Measurements from ENCODE around the gene EBI3. TPM values are rescaled to one million over a fixed set of nuclear protein-coding genes. Genes with fewer than 3 reads are reported as not detected.

The EBI3 gene
- total and polyA plus RNA-seq, 2 of the 8 experiments (the other 6 are each of a cell fraction or from before 2014, with no cell fraction given): 0.99 to 8.4 TPM

DNA sequence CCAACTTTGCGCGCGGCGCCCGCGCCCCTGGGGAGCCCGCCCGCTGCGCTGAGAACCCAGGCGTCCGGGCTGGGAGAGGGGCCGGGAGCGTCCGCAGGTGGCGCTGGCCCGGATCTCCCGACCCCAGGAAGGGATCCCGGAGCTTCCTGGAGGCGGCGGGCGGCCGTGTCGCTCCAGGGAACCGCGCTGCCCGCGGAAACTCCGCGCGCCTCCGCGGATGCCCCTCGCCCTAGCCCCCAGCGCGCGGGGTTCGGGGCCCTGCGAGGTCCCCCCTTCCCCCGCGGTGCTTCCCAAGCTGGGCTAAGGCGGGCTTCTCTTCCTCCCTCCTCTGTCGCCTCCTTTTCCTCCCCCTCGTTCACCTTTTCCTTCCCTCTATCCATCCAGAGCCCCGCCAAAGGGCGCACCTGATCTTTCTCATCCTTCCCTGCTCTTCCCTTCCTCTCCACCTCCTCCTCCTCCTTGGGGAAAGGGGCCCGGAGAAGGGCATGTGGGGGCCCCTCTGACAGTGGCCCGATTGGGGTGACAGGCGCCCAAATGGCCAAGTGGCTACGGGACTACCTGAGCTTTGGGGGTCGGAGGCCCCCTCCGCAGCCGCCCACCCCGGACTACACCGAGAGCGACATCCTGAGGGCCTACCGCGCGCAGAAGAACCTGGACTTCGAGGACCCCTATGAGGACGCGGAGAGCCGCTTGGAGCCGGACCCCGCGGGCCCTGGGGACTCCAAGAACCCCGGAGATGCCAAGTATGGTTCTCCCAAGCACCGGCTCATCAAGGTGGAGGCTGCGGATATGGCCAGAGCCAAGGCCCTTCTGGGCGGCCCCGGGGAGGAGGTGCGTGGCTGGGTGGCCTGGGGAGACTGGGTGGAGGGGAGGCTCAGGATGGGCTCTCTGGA, 50.5 kb downstream of the EBI3 start (continued):
- no peak for TF ChIP-seq GABPA (IDR thresholded peaks at IDR 0.05; ENCODE audit: borderline replicate concordance, insufficient read depth, low read length)
- no peak for TF ChIP-seq SP2 (IDR thresholded peaks at IDR 0.05; ENCODE audit: low read length)
- TF ChIP-seq TAF1 (IDR thresholded peaks at IDR 0.05; ENCODE audit: low read depth, low read length): no peak
- no peak for TF ChIP-seq MAFK (IDR thresholded peaks at IDR 0.05; ENCODE audit: low read depth, low read length)
- TF ChIP-seq NRF1 (IDR thresholded peaks at IDR 0.05; ENCODE audit: low read depth, low read length): no peak
- no peak for TF ChIP-seq SIN3A (conservative IDR thresholded peaks at IDR 0.05 in 1 of 2, IDR thresholded peaks at IDR 0.05 in 1 of 2; ENCODE audit: low read depth in 1 of 2, low read length in 2 of 2)
- 0 out of 2 replicates have a peak, but pooled peaks have one; percentile 27 for TF ChIP-seq PHF8 (conservative IDR thresholded peaks at IDR 0.05; ENCODE audit: low read depth, low read length)
- TF ChIP-seq CBX5 (IDR thresholded peaks at IDR 0.05; ENCODE audit: low read depth, low read length): no peak
- no peak for TF ChIP-seq RFX5 (IDR thresholded peaks at IDR 0.05; ENCODE audit: borderline replicate concordance, low read depth, low read length)
- no peak for TF ChIP-seq CBX8 (IDR thresholded peaks at IDR 0.05; ENCODE audit: borderline replicate concordance, low read depth, low read length)
- TF ChIP-seq SAP30 (IDR thresholded peaks at IDR 0.05; ENCODE audit: insufficient read depth, insufficient replicate concordance, low read length): no peak
- 0 out of 2 replicates have a peak, but pooled peaks have one; percentile 4 for TF ChIP-seq EGR1 (IDR thresholded peaks at IDR 0.05; ENCODE audit: borderline replicate concordance, low read depth, low read length)
- no peak for TF ChIP-seq CTBP2 (IDR thresholded peaks at IDR 0.05; ENCODE audit: borderline replicate concordance, insufficient read depth, insufficient read length, low read length)
- no peak for TF ChIP-seq EP300 (IDR thresholded peaks at IDR 0.05; ENCODE audit: borderline replicate concordance in 1 of 2, low read depth in 2 of 2, low read length in 2 of 2)
- no peak for TF ChIP-seq ATF2 (IDR thresholded peaks at IDR 0.05; ENCODE audit: low read length)
- TF ChIP-seq YY1 (IDR thresholded peaks at IDR 0.05; ENCODE audit: low read depth, low read length): no peak
- TF ChIP-seq RAD21 (IDR thresholded peaks at IDR 0.05 in 1 of 2, conservative IDR thresholded peaks at IDR 0.05 in 1 of 2; ENCODE audit: low read depth in 2 of 2, low read length in 2 of 2): no peak
- TF ChIP-seq TEAD4 (IDR thresholded peaks at IDR 0.05; ENCODE audit: low read depth, low read length): no peak
- no peak for TF ChIP-seq SIRT6 (IDR thresholded peaks at IDR 0.05; ENCODE audit: low read length)
- peak; percentile 71 for TF ChIP-seq KDM4A (IDR thresholded peaks at IDR 0.05; ENCODE audit: low read depth, low read length, severe bottlenecking)

Data from H1 (cell line).